Activated T-cell treated with anti-CD3 and anti-CD28 coated beads for 1 hour (primary cell): ENCODE measurements around the gene TNN.
A peak's percentile ranks its signal among the peaks of the same experiment; 100 is the strongest.

Source experiments
- DNase-seq: peaks from one replicate; pipeline ENCODE4 v3.0.0-alpha.2; 2020; ENCODE audit warnings: low read depth

TNN gene

DNA sequence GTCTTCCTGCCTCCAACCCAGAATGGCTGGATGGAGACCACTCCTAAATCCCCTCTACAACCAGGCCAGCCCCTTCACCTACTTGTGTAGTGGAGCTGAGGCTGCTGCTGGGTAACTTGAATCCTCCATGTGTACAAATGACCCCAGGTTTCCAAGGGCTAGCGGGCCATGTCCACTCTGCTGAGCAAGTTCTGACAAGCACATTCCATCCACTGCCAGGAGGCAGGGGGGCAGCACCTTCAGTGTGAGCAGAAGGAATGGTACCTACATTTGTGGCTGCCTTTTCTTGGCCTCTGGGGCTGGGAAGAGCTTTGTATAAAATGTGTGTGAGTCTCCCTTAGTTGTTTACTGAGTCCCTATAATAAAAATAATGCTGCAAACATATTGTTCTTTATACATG is 110.4 kb downstream of the TNN start:
- DNase-seq = no peak

DNA sequence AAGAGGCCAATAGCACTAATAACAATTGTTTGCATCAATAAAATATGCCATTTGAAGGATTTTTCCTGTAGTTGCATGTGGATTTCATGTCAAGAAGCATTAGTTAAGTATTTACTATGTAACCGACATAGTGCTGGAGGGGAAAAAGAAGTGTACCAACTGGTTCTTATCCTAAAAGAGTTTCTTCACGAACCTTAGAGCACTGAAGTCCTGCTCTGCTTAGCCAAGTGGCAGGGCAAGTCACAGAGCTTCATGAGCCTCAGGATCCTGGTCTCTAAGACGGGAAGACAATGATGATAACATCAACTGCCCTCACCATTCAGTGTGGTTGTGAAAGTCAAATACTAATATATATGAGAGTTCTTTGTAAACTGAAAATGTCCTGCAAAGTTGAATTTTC is 110.8 kb downstream of the TNN start:
- DNase-seq = no peak

DNA sequence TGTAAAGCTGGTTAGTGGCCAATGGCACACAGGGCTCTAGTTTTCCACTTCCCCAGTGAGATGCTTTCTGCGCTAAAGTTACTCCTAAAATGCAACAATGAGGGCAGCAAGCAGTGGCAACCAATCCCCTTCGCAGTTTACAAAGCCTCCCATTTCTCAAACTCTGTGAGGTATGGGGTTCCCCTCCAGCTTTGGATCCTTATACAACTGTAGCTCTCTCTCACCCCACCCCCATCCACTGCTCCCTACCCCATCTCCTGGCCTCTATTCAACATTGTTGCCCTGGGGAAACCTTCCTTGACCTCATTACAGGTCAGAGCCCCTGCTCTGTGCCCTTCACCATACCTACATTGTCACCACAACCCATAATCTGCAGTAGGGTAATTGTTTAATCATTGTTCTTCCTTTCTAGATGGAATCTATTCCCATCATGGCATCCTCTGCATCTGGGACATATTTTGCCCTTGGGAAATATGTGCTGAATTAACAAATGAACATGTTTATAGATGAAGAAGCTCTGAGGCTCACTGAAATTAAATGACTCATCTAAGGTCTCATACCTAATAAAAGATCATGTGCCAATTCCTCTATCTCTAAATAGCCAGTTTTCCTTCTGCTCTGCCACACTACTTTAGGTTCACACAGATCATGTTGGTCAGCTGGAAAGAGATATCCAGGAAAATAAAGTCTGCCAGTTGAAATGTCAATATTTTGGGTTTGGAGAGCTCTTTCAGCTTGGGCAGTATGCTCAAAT is 112.4 kb downstream of the TNN start:
- no peak for DNase-seq

DNA sequence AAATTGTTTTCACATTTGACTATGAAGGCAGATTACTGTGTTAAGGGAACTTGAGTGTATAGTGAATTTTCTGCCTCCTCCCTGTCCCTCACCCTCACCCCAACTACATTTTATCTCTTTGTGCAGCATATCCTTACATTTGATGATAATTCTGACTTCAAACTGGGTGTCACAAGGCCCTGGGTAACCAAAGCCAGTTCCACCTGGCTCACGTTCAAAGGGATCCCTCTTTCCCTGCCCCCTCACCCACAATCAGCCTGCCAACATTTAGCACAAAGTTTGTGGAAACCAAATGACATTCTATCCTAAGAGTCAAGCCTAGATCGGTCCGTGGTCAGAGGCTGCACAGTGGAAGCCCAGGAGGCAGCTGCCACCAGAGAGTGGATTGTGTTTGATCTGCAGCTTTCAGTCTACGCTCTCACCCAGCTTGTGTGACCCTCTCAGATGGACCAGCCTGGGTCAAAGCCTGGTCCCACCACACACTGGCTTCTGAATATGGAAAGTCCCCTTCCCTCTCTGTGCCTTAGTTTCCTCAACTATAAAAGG is 114.6 kb downstream of the TNN start:
- no peak for DNase-seq

DNA sequence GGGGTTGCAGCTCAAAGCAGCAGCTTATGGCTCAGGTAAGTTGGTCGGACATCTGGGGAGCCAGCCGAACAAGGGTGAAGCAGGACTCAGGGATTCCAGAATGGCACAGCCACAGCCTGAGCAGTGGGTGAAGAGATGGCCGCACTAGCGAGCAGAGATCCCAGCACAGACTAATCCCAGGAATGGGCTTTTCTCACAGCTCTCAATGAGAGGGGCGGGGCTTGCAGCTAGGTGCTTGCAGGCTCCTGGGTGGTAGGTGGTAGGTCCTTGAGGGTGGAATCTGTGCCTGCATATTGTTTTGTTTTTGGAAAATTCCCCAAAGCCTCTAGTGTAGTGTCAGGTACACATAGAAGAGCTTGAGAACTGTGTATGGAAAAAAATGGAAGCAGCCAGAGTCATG is 116.0 kb downstream of the TNN start:
- no peak for DNase-seq

DNA sequence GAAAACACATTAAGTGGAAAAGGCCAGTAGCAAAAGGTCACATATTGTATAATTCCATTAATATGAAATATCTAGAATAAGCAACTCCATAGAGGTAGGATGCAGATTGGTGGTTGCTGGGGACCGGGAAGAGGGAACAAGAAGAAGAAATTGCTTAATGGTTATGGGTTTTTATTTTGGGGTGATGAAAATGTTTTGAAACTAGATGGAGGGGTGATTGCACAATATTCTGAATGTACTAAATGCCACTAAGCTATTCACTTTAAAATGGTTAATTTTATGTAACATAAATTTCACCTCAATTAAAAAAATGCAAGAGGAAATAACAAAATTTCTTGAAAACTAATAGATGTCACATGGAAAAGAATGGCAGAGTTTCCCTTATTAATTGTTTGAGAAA is 118.3 kb downstream of the TNN start:
- DNase-seq = no peak

DNA sequence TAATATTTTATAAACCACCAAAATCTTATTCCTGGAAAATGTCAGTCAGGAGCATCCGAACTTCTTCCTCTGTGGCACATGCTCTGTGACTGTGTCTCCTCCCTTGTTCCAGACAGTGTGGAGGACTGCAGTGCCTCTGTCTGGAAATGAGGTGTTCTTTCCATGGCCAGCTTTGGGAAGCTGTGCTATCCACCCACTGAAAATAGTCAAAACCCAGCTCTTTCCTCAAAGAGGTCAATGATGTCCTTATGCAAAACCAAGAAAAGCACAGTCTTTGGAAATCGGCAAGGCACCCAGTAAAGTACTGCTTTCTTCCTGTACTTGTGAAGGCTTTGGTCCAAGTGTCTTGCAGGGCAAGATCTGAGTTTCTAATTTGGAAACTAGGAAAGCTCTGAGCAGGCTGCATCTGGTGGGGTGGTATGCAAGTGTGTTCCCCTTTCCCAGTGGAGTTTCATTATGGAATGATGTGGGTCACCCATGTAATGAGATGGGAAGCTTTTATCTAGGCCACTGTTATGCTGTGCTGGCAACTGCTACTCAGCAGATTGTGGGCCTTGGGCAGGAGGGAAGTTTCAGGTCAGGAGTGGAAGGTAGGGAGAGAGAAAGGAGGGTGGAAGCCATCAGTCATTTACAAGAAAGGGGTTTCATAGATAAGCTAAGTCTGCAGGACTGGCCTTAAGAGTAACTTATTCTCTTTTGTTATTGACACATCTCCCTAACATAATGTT is 119.0 kb downstream of the TNN start:
- no peak for DNase-seq

DNA sequence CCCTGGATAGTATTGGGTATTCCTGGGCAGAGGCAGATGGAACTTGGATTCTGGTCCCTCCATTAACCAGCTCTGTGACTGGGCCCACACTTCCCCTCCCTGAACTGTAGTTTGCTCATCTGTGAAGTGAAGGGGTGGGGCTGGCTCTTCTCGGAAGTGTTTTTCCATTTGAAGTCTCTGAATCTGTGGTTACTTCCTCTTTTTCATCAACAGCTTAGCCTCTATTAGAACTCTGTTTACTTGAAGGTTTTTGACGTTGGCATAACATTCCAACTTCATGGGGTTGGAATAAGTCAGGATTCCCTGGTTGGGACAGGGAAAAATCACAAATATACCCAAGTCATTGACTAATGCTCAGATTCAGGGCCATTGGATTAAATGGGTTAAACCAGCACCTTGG is 121.3 kb downstream of the TNN start:
- peak; percentile 44 for DNase-seq

DNA sequence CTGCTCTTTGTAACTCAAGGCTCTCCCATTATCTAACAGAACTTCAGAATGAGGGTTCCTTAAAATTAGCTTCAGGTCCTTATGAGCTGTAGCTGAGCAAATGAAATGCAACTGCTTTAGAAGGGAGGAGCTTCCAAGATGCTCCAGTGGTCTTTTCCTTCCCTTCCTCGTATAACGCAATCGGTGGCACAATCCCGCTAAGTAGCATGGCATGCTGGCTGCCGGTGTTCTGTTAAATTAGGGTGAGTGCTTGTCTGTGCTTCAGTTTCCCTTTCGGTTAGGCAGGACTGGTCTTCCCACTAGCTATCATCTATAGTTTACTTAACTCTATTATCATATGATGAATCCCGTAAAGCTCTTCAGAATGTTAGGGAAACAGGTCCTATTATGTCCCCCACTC is 124.0 kb downstream of the TNN start:
- DNase-seq = no peak

DNA sequence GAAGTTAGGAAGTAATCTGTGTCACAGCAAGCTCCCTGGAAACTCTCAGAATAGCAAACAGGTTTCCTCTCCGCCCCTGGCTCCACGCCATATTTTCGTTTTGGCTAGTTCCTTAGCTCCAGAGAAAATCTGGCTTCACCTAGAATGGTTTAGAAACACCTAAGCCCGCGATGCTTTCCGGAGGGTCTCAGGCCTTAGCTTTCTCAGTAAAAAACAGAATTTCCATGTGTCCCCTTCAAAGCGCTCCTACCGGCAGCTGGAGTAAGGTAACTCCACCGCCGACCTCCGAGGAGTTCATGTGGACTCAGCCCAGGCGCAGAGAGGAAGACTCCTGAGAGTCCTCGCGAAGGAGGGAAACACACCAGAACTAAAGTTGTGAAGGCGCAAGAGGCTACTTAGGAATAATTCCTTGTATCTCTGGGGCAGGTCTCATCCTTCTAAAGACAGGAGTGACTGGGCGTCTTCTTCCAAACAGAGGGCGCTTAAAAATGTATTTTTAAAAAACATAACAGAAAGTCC is 124.5 kb downstream of the TNN start:
- DNase-seq = peak; percentile 19

DNA sequence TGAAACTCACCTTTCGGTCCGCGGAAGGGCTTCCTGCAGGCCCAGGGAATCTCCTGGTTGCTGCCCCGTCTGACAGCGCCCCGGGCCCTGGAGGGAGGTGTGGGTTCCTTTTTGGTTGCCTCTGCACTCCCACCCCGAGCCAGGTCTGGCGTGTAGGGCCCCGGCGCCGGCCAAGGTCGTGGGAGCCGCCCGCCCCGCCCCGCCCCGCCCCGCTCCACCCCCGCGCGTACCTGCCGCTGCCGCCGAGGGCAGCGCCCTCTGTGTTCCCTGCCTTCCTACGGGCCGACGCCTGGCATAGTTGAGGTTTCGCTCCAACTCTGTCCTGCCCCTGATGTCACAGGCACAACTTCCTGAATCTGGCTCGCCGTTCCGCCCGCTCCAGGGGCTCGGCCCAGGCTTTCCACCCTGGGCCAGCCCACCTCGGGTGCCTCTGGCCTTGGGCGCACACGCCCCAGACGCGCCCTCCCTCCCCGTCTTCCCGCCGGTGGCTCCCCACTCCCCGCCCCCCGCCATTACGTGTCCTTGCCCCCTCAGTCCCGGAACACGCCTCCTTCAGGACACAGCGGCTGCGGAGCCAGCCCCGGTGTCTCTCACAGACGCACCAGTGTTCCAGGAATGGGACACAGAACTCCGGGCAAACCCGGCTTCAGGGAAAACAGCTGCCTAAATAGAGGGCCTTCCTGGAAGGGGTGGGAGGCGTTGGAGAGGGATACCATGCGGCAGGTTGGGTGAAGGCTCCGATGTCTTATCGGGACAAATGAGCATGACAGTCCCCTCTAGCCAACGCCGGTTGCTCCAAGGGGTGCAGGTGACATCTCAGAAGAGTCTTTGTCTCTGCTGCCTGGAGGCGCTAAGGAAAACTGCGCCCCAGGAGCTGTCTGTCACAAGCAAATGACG is 125.2 kb downstream of the TNN start, which contains the start of gene KIAA0040:
TSS of gene KIAA0040 (minus strand) at position 147 of the 897 bp plus-strand sequence. CDS start 31,763 bp downstream, outside the sequence.
- peak; percentile 36 for DNase-seq

DNA sequence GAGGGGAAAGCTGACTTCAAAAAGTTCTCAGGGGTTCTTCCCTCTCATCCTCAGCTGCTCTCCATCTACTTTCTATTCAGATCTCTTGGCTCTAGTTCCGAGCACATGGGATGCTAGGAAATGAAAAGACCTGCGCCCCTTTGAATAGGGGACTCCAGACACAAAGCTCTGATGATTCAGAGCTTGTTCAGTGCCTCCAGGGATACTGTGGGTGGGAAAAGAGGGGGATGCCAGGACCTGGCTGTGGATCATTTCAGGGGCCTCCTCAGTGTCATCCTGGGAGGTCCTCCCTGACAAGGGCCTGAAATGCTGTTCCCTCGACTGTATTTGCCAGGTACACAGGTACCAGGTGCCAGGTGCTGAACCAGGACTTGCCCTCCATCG is 125.9 kb downstream of the TNN start:
- no peak for DNase-seq

DNA sequence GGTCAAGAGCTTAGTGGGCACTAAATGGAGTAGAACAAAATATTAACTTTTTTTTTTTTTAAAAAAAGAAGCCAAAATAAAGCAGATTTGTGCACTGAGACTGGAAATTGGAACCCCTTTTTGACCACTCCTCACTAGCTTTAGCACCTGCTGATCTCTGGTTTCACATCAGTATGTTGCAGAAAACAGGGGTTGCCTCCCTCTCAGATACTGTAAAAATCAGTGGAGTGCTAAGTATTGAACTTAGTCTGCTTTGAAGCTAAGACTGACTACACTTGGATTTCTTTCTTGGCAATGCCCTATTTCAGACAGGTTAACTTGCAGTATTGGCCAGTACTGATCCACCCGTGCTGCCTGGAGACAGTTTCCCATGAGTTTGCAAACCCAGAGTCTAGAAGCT is 127.6 kb downstream of the TNN start:
- DNase-seq = no peak

DNA sequence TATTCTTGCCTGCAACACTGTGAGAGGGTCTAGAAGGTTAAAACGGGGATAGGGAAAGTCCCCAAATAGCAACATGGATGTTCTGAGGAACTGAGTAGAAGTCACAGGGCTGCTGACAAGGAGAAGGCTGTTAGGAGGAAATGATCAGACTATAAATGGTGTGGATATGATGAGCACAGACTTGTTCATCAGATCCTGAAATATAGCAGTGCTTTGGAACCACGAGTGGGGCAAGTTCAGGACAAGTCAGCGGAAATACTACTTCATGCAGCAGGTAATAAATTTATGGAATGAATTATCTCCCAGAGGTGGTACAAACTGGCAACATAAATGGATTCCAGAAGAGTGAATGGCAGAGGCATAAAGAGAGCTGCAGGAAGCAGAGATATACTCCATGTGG is 128.2 kb downstream of the TNN start:
- DNase-seq = no peak

DNA sequence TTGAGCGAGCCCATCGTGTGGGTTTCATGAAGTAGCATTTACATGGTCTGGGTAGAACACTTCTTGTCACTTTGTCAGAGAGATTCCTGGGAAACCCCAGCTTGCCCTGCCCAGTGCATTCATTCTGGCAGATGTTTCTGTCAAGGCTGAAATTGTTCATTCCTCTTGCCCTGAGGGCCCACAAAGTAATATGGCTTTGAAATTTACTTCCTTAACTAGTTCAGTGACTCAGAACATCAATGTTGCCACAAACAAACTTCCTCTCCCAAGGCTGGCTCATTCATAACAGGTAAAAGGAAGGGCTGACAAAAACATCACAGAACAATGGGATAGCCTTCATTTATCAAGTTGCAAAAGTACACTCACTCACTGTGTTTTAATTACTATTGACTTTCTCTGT is 129.9 kb downstream of the TNN start:
- no peak for DNase-seq
